ENCODE results near the gene RPL10L. TPM values are rescaled to one million over a fixed set of nuclear protein-coding genes. Genes with fewer than 3 reads are reported as not detected.

RPL10L gene
- not detected for total RNA-seq (ENCODE audit: unreplicated experiment)
- long read RNA-seq: 0 reads

GRCh38 chr14:46651526-46652144 lies at the start of gene RPL10L:
TSS of gene RPL10L (minus strand) at chr14:46651781. CDS start at chr14:46651736, 45 bp downstream.
- no peak for DNase-seq (ENCODE audit: low spot score)
- H3K4me3 Mint-ChIP-seq (ENCODE audit: unreplicated experiment): no peak within 1 kb of the TSS
- peaks cover 5% of the 10 kb centered on the region for H3K4me1 Mint-ChIP-seq (ENCODE audit: unreplicated experiment)
- H3K36me3 Mint-ChIP-seq (ENCODE audit: low read depth, unreplicated experiment): no peaks in the 10 kb centered on the region
- TF ChIP-seq CTCF (IDR thresholded peaks at IDR 0.05; ENCODE audit: unreplicated experiment): peak; percentile 23
- no peaks in the 10 kb centered on the region for H3K27me3 Mint-ChIP-seq (ENCODE audit: unreplicated experiment)
- H3K27ac Mint-ChIP-seq (ENCODE audit: unreplicated experiment): no peak within 1 kb of the TSS
- no peaks in the 10 kb centered on the region for H3K9me3 Mint-ChIP-seq (ENCODE audit: unreplicated experiment)

GRCh38 chr14:46691819-46692218 lies 40.2 kb upstream of the RPL10L start:
- H3K9me3 Mint-ChIP-seq (ENCODE audit: unreplicated experiment): no peaks in the 10 kb centered on the region
- H3K36me3 Mint-ChIP-seq (ENCODE audit: low read depth, unreplicated experiment): no peaks in the 10 kb centered on the region
- no peak for TF ChIP-seq CTCF (IDR thresholded peaks at IDR 0.05; ENCODE audit: unreplicated experiment)
- no peak overlapping the region for H3K27ac Mint-ChIP-seq (ENCODE audit: unreplicated experiment)
- H3K4me1 Mint-ChIP-seq (ENCODE audit: unreplicated experiment): peaks cover 6% of the 10 kb centered on the region
- no peak for DNase-seq (ENCODE audit: low spot score)
- peaks cover 2% of the 10 kb centered on the region for H3K27me3 Mint-ChIP-seq (ENCODE audit: unreplicated experiment)
- no peak overlapping the region for H3K4me3 Mint-ChIP-seq (ENCODE audit: unreplicated experiment)

GRCh38 chr14:46686652-46687051 lies 35.1 kb upstream of the RPL10L start:
- no peak for DNase-seq (ENCODE audit: low spot score)
- Mint-ChIP-seq H3K27me3 (ENCODE audit: unreplicated experiment) (no peaks in the 10 kb centered on the region), H3K4me1 (ENCODE audit: unreplicated experiment) (no peaks in the 10 kb centered on the region), H3K4me3 (ENCODE audit: unreplicated experiment) (no peak overlapping the region), H3K27ac (ENCODE audit: unreplicated experiment) (no peak overlapping the region), H3K36me3 (ENCODE audit: low read depth, unreplicated experiment) (peaks cover 3% of the 10 kb centered on the region), H3K9me3 (ENCODE audit: unreplicated experiment) (no peaks in the 10 kb centered on the region)
- no peak for TF ChIP-seq CTCF (IDR thresholded peaks at IDR 0.05; ENCODE audit: unreplicated experiment)

- Mint-ChIP-seq H3K4me3 (ENCODE audit: unreplicated experiment) (no peak overlapping the region), H3K27me3 (ENCODE audit: unreplicated experiment) (no peaks in the 10 kb centered on the region), H3K9me3 (ENCODE audit: unreplicated experiment) (no peaks in the 10 kb centered on the region), H3K4me1 (ENCODE audit: unreplicated experiment) (peaks cover 12% of the 10 kb centered on the region), H3K36me3 (ENCODE audit: low read depth, unreplicated experiment) (no peaks in the 10 kb centered on the region), H3K27ac (ENCODE audit: unreplicated experiment) (no peak overlapping the region)
- TF ChIP-seq CTCF (IDR thresholded peaks at IDR 0.05; ENCODE audit: unreplicated experiment): no peak
- DNase-seq (ENCODE audit: low spot score): no peak
Measured at GRCh38 chr14:46672128-46672527, 20.5 kb upstream of the RPL10L start.

- Mint-ChIP-seq H3K4me3 (ENCODE audit: unreplicated experiment) (no peak overlapping the region), H3K4me1 (ENCODE audit: unreplicated experiment) (no peaks in the 10 kb centered on the region), H3K9me3 (ENCODE audit: unreplicated experiment) (peaks cover 4% of the 10 kb centered on the region), H3K27ac (ENCODE audit: unreplicated experiment) (no peak overlapping the region), H3K36me3 (ENCODE audit: low read depth, unreplicated experiment) (no peaks in the 10 kb centered on the region), H3K27me3 (ENCODE audit: unreplicated experiment) (no peaks in the 10 kb centered on the region)
- TF ChIP-seq CTCF (IDR thresholded peaks at IDR 0.05; ENCODE audit: unreplicated experiment): no peak
- no peak for DNase-seq (ENCODE audit: low spot score)
Measured at GRCh38 chr14:46663382-46663781, 11.8 kb upstream of the RPL10L start.
